Mesenchymal stem cell (in vitro differentiated cells and primary cell): Measurements from ENCODE around the gene CAVIN4.

Experiments used
- DNase-seq: peaks from one replicate; pipeline ENCODE4 v3.0.0-alpha.2; 2013
- H2AFZ ChIP-seq: one replicate; pipeline ENCODE4 v1.6.1; 2013; ENCODE audit warnings: low read depth, mild to moderate bottlenecking, control low read depth, inconsistent platforms, low read length, moderate library complexity
- H2AK5ac ChIP-seq: 2 replicates; pipeline ENCODE4 v1.6.1; 2013; ENCODE audit warnings: low read length, moderate library complexity, mild to moderate bottlenecking, inconsistent platforms; ENCODE audit not compliant: severe bottlenecking
- H2BK120ac ChIP-seq: one replicate; pipeline ENCODE4 v1.6.1; 2013; ENCODE audit warnings: low read depth, mild to moderate bottlenecking, inconsistent platforms, low read length, moderate library complexity
- H2BK12ac ChIP-seq, 2 experiments: one replicate each; pipeline ENCODE4 v1.6.1; 2013; ENCODE audit warnings: inconsistent platforms in 2 of 2, low read length in 2 of 2, mild to moderate bottlenecking in 2 of 2, moderate library complexity in 2 of 2, control low read depth in 1 of 2
- H2BK15ac ChIP-seq: one replicate; pipeline ENCODE4 v1.6.1; 2013; ENCODE audit warnings: mild to moderate bottlenecking, low read depth, inconsistent platforms; ENCODE audit not compliant: poor library complexity, severe bottlenecking
- H2BK5ac ChIP-seq: 2 replicates; pipeline ENCODE4 v1.6.1; 2013; ENCODE audit warnings: low read depth, mild to moderate bottlenecking, low read length, control low read depth, inconsistent platforms; ENCODE audit not compliant: poor library complexity, severe bottlenecking
- H3K14ac ChIP-seq, 2 experiments: one replicate each; pipeline ENCODE4 v1.6.1; 2013; ENCODE audit warnings: inconsistent platforms in 2 of 2, low read length in 2 of 2, control low read depth in 1 of 2, mild to moderate bottlenecking in 1 of 2, moderate library complexity in 1 of 2
- H3K18ac ChIP-seq, 2 experiments: one replicate each; pipeline ENCODE4 v1.6.1; 2013; ENCODE audit warnings: inconsistent platforms in 2 of 2, low read length in 2 of 2, control low read depth in 1 of 2, low read depth in 1 of 2, mild to moderate bottlenecking in 1 of 2
- H3K23ac ChIP-seq, 2 experiments: one replicate each; pipeline ENCODE4 v1.6.1; 2013; ENCODE audit warnings: inconsistent platforms in 2 of 2, low read length in 2 of 2, mild to moderate bottlenecking in 2 of 2, moderate library complexity in 2 of 2, control low read depth in 1 of 2
- H3K27ac ChIP-seq: 2 replicates; pipeline ENCODE4 v1.5.1; 2013; ENCODE audit warnings: mild to moderate bottlenecking, moderate library complexity, low read length, control low read depth, inconsistent platforms; ENCODE audit not compliant: poor library complexity, severe bottlenecking
- H3K27me3 ChIP-seq, 2 experiments: 2 replicates each; pipeline versions ENCODE4 v1.6.1 to v1.7.0; 2013; ENCODE audit warnings: low read length in 2 of 2, mild to moderate bottlenecking in 2 of 2, moderate library complexity in 2 of 2, control low read depth in 1 of 2, inconsistent platforms in 1 of 2; ENCODE audit not compliant: control insufficient read depth in 1 of 2, insufficient read depth in 1 of 2
- H3K36me3 ChIP-seq, 2 experiments: 2 replicates each; pipeline versions ENCODE4 v1.6.1 to v1.7.0; 2013; ENCODE audit warnings: low read length in 2 of 2, control low read depth in 1 of 2, inconsistent platforms in 1 of 2, low read depth in 1 of 2, mild to moderate bottlenecking in 1 of 2; ENCODE audit not compliant: insufficient read depth in 2 of 2, control insufficient read depth in 1 of 2
- H3K4ac ChIP-seq, 2 experiments: one replicate each; pipeline ENCODE4 v1.6.1; 2013; ENCODE audit warnings: inconsistent platforms in 2 of 2, low read length in 2 of 2, mild to moderate bottlenecking in 2 of 2, moderate library complexity in 2 of 2, control low read depth in 1 of 2, low read depth in 1 of 2
- H3K4me1 ChIP-seq: 2 replicates; pipeline ENCODE4 v1.6.1; 2013; ENCODE audit warnings: low read depth, low read length, control low read depth; ENCODE audit not compliant: control insufficient read depth, insufficient read depth
- H3K4me2 ChIP-seq: 2 replicates; pipeline ENCODE4 v1.6.1; 2013; ENCODE audit warnings: low read length, mild to moderate bottlenecking, inconsistent platforms; ENCODE audit not compliant: poor library complexity, severe bottlenecking
- H3K4me3 ChIP-seq, 2 experiments: 2 replicates each; pipeline versions ENCODE4 v1.5.1 to v1.7.0; 2013; ENCODE audit warnings: low read length in 2 of 2, mild to moderate bottlenecking in 2 of 2, control low read depth in 1 of 2, low read depth in 1 of 2; ENCODE audit not compliant: insufficient read depth in 1 of 2
- H3K79me1 ChIP-seq: replicated peaks from 2 replicates; pipeline ENCODE4 v1.6.1; 2013; ENCODE audit warnings: mild to moderate bottlenecking, control low read depth, low read length, inconsistent platforms; ENCODE audit not compliant: poor library complexity, severe bottlenecking
- H3K9ac ChIP-seq: 2 replicates; pipeline ENCODE4 v1.7.0; 2013; ENCODE audit warnings: mild to moderate bottlenecking, low read length, moderate library complexity
- H3K9me3 ChIP-seq: 2 replicates; pipeline ENCODE4 v1.7.0; 2013; ENCODE audit warnings: mild to moderate bottlenecking, low read length; ENCODE audit not compliant: control insufficient read depth
- H4K8ac ChIP-seq: one replicate; pipeline ENCODE4 v1.6.1; 2013; ENCODE audit warnings: inconsistent platforms, mild to moderate bottlenecking, low read length, moderate library complexity
- H4K91ac ChIP-seq: one replicate; pipeline ENCODE4 v1.6.1; 2013; ENCODE audit warnings: mild to moderate bottlenecking, low read length, inconsistent platforms
- WGBS: methylation state at CpG from one replicate; pipeline ENCODE4 v1.1.7; 2013; ENCODE audit warnings: mixed read lengths; 5-methylcytosine and 5-hydroxymethylcytosine counted together

Gene CAVIN4

DNA sequence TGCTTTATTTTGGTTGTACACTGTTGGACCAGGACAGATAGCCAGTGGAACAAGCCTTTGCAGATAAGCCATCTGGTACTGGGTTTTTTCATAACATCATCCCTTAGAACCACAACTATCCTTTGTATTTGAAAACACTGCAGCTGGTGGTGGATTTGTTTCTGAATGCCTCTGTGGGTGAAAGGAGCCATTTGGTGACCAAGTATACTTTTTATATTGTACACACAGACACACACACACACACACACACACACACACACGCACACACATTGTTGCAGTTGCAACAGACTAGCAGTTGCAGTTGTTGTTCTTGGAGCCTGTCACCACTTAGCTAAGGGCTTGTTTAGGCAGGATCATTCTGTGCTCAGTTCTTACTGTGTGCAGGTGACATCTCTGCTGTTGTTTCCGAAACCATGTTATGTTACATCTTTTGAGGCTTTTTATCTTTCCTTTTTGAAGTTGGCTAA is 22.9 kb upstream of the CAVIN4 start:
- no peaks in the 10 kb centered on the region for H3K79me1 ChIP-seq
- peak overlapping the region; percentile 11 for H2AFZ ChIP-seq
- H3K36me3 ChIP-seq: peaks cover 0 to 13% of the 10 kb centered on the region in 2 experiments

DNA sequence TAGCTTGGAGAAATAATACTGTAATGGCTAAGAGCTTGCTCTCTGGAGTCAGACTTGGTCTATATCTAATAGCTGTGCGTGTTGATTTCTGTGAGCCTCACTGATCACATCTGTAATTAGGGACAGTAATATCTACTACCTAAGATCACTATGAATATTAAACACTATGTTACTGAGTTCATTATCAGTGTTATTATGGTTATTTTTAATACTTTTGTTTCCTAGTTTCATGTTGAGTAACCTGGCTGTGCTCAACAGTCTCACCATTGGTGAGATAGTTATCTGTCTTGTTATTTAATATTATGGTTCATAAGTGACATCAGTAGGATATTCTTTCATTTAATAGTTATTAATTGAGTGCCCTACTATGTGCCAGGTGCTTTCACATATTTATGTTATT is 22.4 kb upstream of the CAVIN4 start:
- no peak overlapping the region for H4K8ac ChIP-seq
- no peak overlapping the region for H2BK12ac ChIP-seq
- no peak overlapping the region for H3K4me2 ChIP-seq
- H4K91ac ChIP-seq: no peak overlapping the region
- no peak overlapping the region for H2AFZ ChIP-seq
- no peak overlapping the region for H2AK5ac ChIP-seq
- H3K18ac ChIP-seq: no peak overlapping the region
- H3K4ac ChIP-seq: no peak overlapping the region
- no peak overlapping the region for H3K9ac ChIP-seq
- no peaks in the 10 kb centered on the region for H3K4me1 ChIP-seq
- no CpG with 5 or more reads among the region's 1 CpG for WGBS
- peaks cover 0 to 8% of the 10 kb centered on the region in 2 experiments for H3K36me3 ChIP-seq
- no peak overlapping the region for H3K23ac ChIP-seq
- H3K27ac ChIP-seq: no peak overlapping the region
- no peak overlapping the region for H2BK5ac ChIP-seq
- H2BK15ac ChIP-seq: no peak overlapping the region
- H3K9me3 ChIP-seq: no peaks in the 10 kb centered on the region
- no peaks in the 10 kb centered on the region for H3K79me1 ChIP-seq
- H3K14ac ChIP-seq: no peak overlapping the region
- H3K27me3 ChIP-seq: no peaks in the 10 kb centered on the region
- no peak overlapping the region for H2BK120ac ChIP-seq
- no peak overlapping the region for H3K4me3 ChIP-seq
- DNase-seq: no peak

More for the DNA sequence above, 22.9 kb upstream of the CAVIN4 start:
- Histone ChIP-seq H3K4me1 (no peaks in the 10 kb centered on the region), H3K4ac (no peak overlapping the region), H2BK5ac (no peak overlapping the region), H3K4me2 (no peak overlapping the region), H4K8ac (no peak overlapping the region), H3K9me3 (no peaks in the 10 kb centered on the region), H3K27ac (no peak overlapping the region), H2BK12ac (no peak overlapping the region), H3K18ac (no peak overlapping the region), H3K9ac (no peak overlapping the region), H3K23ac (no peak overlapping the region), H3K4me3 (no peak overlapping the region), H4K91ac (no peak overlapping the region), H3K14ac (no peak overlapping the region), H2AK5ac (no peak overlapping the region), H2BK120ac (no peak overlapping the region), H3K27me3 (no peaks in the 10 kb centered on the region), H2BK15ac (no peak overlapping the region)
- DNase-seq: peak; percentile 33
- WGBS: 100% methylated on average over 2 of the region's 2 CpGs

DNA sequence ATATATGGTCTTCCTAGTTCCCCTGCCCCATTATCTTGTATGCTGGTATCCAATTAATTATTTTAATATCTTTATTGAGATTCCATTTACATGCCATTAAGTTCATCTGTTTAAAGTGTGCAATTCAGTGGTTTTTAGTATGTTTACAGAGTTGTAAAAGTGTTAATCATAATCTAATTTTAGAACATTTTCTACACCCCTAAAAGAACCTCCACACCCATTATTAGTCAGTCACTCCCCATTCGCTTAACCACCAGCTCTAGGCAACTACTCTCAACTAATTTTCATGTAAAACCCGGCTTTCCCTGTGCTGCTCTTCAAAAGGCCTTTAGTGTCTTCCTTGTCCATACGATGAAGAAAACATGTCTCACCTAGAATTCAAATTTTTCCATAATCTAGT is 20.8 kb upstream of the CAVIN4 start:
- no peak overlapping the region for H2BK15ac ChIP-seq
- no peak overlapping the region for H3K4me3 ChIP-seq
- H2AK5ac ChIP-seq: no peak overlapping the region
- WGBS: 95% methylated on average over 3 of the region's 3 CpGs
- H2AFZ ChIP-seq: no peak overlapping the region
- no peak overlapping the region for H4K8ac ChIP-seq
- H3K14ac ChIP-seq: no peak overlapping the region
- H3K9me3 ChIP-seq: no peaks in the 10 kb centered on the region
- H3K23ac ChIP-seq: no peak overlapping the region
- H3K9ac ChIP-seq: no peak overlapping the region
- no peak overlapping the region for H2BK5ac ChIP-seq
- no peak overlapping the region for H2BK120ac ChIP-seq
- no peaks in the 10 kb centered on the region for H3K27me3 ChIP-seq
- no peaks in the 10 kb centered on the region for H3K79me1 ChIP-seq
- H3K18ac ChIP-seq: no peak overlapping the region
- no peak overlapping the region for H2BK12ac ChIP-seq
- no peak overlapping the region for H3K27ac ChIP-seq
- no peak overlapping the region for H3K4ac ChIP-seq
- H3K4me2 ChIP-seq: no peak overlapping the region
- H3K4me1 ChIP-seq: no peaks in the 10 kb centered on the region
- peaks cover 0 to 5% of the 10 kb centered on the region in 2 experiments for H3K36me3 ChIP-seq
- DNase-seq: no peak
- no peak overlapping the region for H4K91ac ChIP-seq

DNA sequence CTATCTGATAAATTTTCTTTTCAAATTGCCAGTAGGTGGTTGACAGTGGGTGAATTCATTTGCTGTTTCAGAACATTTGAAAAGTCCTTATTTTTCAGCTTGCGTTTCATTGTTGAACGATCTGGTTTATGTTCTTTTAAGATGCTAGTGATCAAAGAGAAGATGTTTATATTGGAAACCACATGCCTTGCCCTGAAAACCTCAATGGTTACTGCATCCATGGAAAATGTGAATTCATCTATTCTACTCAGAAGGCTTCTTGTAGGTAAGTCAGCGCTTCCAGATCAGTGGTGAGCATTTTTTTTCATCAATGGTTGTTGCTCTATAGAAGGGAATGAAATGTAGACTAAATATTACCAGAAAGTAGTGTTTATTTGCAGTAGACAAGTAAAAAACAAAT is 16.6 kb upstream of the CAVIN4 start:
- Histone ChIP-seq H3K27me3 (no peaks in the 10 kb centered on the region), H3K79me1 (no peaks in the 10 kb centered on the region)
- 85% methylated on average over 3 of the region's 3 CpGs for WGBS

More for the DNA sequence above, 16.6 kb upstream of the CAVIN4 start:
- Histone ChIP-seq H3K9me3 (no peaks in the 10 kb centered on the region), H3K4me2 (no peak overlapping the region), H2AK5ac (no peak overlapping the region), H3K4ac (no peak overlapping the region), H3K23ac (no peak overlapping the region), H3K18ac (no peak overlapping the region), H3K4me1 (no peaks in the 10 kb centered on the region), H2BK120ac (no peak overlapping the region), H4K8ac (no peak overlapping the region), H2BK5ac (no peak overlapping the region), H2AFZ (no peak overlapping the region), H3K36me3 (peaks cover 0 to 9% of the 10 kb centered on the region in 2 experiments), H3K14ac (no peak overlapping the region), H3K27ac (no peak overlapping the region), H3K9ac (no peak overlapping the region), H2BK12ac (no peak overlapping the region), H2BK15ac (no peak overlapping the region), H4K91ac (no peak overlapping the region), H3K4me3 (no peak overlapping the region)
- DNase-seq: peak; percentile 61
